T-helper 9 cell (primary cell): ENCODE measurements around the gene DCLRE1A.

Source experiments
- DNase-seq: peaks from one replicate; pipeline ENCODE4 v3.0.0-alpha.2; 2020
- total RNA-seq, 2 donors: gene quantifications; one replicate each; lab custom pipeline; 2026; lab: John Stamatoyannopoulos, UW

The DCLRE1A gene
- 3.9 to 22.2 reads per million in 2 donors for total RNA-seq

DNA sequence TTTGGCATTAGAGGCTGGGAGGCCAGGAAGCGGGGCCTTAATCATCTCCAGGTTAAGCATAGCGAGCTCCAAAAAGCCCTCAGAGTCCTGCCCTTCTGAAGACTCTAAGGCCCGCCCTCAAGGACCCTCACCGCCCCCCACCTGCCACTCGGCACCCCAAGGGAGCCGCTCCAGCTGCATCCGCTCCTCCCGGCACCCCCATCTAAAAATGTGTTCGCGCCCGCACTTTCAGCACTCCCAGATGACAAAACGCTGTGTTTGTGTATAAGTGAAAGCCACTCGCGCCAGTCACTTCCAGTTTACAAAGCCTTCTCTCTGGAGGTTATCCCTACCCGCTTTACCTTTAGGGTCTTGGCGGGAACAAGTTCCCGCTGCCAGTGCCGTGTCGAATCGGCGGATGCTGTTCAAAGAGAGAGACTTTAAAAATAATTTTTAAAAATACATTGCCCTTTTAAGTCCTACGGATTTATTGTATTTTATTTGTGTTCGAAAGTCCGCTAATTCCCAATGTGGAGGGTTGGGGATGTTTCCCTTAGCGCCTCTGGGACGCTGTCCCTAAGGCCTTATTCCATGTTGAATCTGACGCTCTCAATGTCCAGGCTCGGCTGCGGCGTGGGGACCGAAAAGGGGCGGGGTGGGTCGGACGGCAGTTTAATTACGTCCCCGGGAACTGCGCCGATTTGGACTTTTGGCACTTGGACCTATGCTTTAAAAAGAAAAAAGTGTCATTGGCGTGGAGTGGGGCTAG lies at the start of gene DCLRE1A, which contains the start of gene NHLRC2:
Gene DCLRE1A (minus strand): TSS at position 70 of the 748 bp plus-strand sequence. CDS start 900 bp downstream, outside the sequence.
Gene NHLRC2 (plus strand): TSS at position 649 of the 748 bp plus-strand sequence. CDS start 212 bp downstream, outside the sequence.
- peak; percentile 35 for DNase-seq

DNA sequence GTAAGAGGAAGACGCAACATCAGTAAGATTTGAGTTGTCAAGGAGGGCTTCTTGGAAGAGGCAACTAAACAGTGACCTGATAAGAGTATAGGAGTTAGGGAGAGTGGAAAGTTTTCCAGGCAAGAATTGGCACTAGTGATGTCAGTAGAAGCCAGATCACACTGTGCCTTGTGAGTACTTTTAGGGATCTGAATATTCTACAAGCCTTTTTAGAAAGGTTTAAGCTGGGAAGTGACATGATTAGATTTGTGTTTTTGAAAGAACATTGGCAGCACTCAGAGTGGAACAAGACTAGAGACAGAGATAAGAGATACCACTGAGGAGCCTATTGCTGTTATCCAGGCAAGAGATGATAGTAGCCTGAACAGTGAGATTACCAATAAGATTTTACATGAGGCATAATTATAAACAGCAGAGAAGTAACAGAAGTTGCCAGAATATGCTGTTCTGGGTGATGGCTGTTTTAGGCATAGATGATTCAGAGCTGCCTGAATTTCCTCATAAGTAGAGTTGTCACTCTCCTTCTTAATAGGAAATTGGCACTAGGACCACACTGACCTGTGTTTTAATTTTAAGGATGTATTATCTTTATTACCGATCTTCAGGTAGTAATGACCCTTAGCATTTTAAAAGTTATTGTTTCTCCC lies 46.2 kb upstream of the DCLRE1A start:
- DNase-seq, result no peak

DNA sequence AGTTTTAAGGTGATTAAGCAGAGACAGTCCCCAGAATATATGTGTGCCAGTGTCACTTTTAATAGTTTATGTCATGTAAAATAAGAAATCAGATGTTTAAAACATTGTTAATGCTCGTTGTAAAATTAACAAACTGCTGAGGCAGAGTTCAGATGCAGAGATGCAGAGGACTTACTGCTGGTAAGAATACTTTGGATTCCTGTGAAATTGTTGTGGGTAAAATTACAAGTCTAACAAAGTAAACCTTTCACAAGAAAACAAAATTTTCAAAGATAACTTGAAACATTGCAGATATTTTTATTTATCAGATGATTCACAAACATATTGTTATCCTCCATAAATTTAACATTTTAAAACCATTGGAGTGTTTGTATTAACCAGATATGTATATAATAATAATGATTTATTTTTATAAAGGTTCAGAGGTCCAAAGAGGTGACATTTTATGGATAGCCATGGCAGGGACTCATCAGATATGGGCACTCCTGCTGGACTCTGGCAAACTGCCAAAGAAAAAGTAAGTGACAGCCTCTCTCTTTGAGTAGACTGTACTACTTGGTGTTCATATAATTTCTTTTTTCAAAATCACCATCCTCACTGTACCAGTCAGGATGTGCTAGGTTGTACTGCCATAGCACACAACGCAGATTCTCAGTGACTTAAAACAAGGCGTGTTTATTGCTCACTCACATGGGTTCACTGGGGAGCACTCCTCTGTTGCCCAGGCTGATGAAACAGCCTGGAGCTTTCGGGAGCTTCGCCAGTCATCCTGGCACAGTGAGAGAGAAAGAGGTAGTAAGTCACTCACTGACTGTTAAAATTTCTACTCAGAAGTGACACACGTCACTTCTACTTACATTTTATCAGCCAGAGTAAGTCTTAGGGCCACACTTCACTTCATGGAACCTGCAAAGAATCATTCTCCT lies 44.1 kb upstream of the DCLRE1A start:
- no peak for DNase-seq

DNA sequence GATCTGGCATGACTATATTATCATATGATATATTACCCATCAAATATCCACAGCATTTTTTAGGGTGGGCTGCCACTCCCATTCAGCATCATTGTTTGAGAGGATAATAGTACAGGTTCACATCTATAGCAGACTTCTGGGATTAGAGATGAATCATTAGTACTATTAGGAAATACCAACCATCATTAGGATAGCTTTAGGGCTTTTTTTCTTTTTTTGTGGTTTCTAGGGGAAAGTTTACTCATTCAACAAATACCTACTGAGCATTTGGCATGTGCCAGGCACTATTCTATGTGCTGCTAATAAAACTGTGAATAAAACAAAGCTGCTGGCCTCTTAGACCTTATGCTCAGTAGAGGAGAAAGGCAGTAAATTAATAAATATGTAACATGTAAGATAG lies 41.1 kb upstream of the DCLRE1A start:
- DNase-seq, result no peak

DNA sequence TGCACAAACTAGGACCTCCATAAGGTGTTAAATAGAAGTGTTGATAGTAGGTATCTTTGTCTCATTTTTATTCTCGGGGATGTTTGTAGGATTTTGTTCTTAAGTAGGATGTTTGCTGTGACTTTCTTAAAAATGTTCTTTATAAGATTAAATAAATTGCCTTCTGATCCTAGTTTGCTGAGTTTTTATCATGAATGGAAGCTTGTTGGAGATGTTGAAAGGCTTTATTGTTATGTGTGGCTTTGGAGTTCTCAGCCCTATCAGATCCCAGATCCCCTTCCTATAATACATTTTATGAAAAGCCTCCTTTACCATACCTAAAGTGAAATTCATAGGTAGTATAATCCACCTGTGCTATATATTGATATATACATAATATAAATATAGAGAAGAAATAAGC lies 40.7 kb upstream of the DCLRE1A start:
- no peak for DNase-seq

DNA sequence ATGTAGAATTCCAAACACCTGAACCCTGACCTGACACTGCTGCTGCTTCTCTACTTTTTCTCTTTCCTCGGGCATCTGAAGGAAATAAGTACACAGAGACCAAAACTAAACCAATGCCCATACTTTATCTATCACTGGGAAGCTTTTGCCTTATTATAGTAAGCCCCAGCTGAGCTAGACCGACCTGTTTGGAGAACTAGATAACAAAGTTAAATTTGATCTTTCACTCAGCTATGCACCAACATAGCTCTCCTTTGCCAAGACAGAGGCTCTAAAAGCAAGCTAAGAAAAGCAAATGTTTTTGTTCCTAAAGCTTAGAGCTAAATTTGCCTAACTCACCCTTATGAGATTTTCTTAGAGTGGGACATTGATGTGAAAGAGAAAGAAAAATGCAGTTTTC lies 39.7 kb upstream of the DCLRE1A start:
- DNase-seq, result no peak

DNA sequence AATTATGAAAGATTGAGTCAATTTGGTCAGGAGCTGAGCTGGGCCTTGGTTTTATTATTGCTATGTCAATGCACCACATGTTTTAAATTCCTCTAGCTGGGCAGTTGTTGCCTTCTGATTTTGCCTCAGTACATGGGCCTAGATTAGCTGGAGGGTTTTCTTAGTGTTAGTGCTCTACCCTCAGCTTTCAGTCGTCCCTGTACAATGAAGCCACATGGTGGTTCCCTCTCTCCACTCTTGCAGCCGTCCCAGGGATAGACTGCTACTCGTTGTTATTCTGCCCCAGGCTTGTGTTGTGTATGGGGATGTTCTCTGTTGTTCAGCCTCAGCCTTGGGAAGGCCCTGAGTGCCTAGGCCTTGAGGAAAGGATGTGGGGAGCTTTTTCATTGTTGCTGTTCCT lies 37.6 kb upstream of the DCLRE1A start:
- DNase-seq, result no peak

DNA sequence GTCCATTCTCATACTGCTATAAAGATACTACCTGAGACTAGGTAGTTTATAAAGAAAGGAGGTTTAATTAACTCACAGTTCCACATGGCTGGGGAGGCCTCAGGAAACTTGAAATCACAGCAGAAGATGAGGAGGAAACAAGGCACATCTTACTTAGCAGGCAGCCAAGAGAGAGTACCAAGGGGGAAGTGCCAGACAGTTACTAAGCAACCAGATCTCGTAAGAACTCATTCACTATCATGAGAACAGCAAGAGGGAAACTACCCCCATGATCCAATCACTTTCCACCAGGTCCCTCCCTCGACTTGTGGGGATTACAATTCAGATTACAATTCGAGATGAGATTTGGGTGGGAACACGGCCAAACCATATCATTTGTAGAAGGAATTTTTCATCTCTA lies 36.9 kb upstream of the DCLRE1A start:
- DNase-seq, result no peak

DNA sequence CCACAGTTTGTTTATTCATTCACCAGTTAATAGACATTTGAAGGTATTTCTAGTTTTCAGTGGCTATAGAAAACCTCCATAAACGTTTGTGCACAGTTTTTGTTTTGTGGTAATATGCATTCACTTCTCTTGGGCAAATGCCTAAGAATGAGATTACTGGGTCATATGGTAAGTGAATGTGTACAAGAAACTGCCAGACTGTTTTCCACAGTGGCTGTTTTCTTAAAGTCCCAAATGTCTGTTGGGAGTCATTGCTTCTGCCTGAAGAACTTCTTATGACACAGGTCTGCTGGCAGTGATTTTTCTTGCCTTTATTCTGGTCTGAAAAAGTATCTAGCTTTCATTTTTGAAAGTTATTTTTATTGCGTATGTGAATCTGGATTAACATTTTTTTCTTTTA lies 36.0 kb upstream of the DCLRE1A start:
- no peak for DNase-seq

DNA sequence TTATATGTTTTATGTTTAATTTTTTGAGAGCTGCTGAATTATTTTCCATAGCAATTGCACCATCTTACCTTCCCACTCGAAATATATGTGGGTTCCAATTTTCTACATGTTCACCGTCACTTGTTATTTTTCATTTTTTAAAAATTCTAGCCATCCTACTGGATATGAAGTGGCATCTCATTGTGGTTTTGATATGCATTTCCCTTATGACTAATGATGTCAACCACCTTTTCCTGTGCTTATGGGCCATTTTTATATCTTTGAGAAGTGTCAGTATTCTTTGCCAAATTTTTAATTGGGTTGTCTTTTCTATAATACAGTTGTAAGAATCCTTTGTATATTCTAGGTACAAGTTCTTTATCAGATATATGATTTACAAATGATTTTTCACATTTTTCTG lies 28.4 kb upstream of the DCLRE1A start:
- DNase-seq, result no peak

DNA sequence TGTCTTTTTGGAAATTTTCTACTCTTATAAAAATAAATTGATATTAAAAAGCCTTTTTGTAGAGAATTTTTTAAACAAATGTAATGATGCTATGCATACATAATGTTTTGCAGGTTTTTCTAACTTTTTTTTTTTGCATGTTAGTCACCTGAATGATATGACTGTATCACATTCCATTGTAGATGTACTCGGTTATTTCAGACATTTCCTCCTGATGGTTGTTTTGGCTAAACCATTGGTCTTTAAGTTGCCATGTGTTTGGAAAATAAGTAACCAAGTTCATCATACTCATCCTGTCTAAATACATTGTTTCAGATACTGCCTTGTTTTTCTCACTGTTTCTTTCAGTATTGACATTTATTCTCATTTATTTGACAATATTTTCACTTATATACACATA lies 26.4 kb upstream of the DCLRE1A start:
- DNase-seq, result no peak

DNA sequence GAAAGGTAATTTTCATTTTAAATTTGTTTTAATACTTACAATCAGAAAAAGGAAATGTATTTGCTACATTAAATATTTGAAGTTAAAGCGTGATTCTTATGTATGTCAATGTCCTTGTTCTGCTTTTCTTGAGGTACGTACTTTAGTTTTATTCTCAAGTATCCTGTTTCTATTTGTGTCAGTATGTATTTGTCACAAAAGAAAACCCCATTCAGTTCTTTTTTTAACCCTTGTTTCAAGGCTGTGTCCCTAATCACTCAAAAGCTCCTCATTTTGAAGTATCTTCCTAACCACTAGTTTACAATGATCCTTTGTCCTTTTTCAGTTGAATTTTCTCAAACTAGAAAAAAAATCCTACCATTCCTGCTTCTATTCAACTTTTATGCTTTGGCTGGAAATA lies 25.8 kb upstream of the DCLRE1A start:
- DNase-seq, result no peak

DNA sequence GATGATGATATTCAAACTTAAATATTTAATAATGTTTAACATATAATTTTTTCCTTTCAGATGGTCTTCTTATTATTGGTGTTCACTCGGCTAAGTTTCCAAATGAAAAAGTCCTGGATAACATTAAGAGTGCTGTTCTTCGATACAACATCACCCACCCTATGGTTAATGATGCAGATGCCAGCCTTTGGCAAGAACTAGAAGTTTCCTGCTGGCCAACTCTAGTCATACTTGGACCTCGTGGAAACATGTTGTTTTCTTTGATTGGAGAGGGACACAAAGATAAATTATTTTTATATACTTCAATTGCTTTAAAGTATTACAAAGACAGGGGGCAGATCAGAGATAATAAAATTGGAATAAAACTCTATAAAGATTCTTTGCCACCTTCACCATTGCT lies 22.6 kb upstream of the DCLRE1A start:
- DNase-seq, result no peak

DNA sequence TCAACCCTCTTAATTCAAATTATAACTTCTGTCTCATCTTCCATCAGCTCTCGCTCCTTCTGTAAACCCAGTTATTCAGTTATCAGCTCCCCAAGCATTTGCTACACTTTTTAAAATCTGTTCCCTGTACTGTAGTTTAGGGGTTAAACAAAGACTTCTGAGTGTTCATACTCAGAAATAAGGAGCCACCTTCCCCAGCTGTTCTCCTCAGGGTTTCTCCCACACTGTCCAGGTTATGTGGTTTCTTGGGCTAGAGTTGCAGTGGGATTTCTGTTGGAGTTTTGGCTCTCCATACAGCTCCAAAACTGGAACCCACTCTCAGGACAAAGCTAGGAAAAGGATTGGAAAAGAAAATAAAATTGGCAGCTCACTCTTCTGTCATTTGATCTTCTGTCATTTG lies 21.3 kb upstream of the DCLRE1A start:
- DNase-seq, result no peak

DNA sequence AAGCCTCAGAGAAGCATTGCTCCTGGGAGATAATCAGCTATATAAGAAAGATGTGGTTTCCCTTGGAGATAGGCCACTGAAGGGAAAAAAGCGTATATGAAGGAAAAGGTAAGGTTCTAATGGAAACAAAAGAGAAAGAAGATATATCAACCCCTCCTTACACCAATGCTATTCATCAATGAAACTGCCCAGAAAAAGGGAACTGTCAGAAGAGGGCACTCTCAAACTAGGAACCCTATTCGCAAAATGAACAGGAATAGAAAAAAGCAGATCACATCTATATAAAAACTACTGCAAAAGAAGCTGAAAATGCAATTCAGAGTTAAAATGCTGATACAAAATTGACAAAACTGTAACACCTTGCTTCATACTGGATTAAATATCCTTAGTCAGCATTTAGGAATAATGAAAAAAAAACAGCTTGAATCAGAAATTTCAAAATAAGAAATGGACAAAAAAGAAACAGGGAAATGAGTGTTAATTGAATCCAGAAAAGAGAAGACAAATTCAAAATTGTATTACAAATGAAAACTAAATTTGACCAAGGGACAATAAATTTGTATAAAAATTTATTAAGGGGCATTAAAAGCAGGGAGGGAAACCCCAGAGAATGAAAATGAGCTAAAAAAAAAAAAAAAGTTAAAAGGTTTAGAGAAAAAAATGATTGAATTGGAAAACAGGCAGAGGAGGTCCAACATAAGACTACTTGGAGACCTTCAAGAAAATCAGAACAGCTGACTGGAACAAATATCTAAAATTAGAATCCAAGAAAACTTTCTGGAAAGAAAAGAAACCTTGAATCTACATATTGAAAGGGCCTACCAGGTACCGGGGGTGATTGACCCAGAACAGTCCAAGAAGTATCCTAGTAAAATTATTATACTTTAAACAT lies 18.5 kb upstream of the DCLRE1A start:
- DNase-seq, result no peak

DNA sequence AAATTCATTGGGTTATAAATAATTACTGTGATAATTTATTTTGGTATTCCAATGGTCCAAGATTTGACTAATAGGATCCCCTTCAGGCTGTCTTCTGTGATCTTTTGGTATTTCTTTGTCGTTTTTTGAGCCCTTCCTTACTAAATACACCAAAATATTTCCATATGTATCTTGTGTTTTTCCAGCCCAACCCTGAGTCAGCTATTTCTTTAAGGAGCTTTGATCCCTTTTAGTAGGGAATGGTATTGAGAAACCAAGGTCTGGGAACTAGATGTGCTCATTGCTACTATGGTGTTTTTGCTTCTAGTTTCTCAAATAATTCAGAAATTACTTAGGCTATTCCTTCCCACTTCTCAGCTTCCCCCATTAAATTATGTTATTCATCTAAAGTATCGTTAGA lies 15.9 kb upstream of the DCLRE1A start:
- DNase-seq, result no peak

DNA sequence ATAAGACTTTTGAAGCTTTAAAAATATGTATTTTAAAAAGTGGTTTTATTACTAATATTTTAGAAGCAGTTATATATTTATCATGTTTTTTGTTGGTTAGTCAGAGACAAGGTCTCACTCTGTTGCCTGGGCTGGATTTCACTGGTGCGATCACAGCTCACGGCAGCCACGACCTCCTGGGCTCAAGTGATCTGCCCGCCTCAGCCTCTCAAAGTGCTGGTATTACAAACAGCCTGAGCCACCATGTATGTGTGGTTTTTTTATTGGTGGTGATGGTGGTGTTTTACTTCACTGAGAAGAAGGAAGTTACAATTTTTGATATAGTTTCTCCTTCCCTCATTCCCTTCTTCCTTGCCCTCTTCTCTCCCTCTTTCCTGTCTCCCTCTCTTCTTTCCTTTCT lies 14.0 kb upstream of the DCLRE1A start:
- no peak for DNase-seq

DNA sequence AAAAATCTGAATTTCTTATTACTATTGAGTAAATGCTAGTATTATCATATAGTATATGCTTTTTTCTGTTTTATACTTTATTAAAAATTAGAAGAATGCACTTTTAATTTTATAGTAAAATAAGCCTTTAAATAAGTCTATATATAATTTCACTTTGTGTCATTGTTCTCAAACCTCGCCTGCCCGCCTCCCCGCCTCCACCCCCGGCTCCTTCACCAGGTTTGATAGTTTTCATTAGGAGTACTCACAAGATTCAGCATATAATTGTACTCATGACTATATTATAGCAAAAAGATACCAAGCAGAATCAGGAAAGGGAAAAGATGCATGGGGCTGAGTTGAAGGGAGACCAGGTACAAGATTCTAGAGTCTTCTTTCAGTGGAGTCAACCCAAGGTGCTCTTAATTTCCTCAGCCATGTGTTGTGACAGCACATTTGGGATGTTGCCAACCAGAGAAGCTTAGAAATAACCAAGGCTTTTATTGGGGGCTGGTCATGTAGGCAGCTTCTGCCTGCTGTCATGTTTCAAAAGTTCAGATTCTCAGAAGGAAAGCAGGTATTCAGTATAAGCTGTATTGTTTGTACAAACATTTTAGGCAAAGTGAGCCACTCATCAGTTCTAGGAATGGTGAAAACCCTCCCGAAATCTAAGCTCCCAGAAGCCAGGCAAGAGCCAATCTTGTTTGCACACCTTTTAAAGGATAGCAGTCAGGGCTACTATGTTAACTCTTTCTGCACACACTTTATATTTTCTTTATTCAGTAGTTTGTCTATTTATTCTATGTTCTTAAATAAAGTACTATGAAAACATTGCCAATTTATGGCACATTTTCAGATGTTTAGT lies 12.9 kb upstream of the DCLRE1A start:
- DNase-seq, result no peak

DNA sequence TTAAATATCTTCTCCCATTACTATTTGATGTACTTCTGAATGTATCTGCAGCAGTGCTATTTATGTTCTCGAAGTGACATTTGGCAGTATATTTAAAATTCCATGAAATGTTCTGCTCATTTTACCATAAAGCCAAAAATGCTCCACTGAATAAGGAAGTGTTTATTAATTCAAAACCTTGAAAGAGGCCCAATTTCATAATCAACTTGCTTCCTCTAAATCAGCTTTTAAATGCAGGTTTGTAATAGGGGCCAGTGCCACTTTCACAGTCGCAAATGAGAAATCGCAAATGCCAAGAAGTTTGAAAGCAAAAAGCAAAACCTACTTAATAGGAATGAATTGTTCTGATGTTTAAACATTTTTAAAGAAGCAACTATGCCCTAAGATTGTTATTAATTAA lies 12.0 kb upstream of the DCLRE1A start:
- no peak for DNase-seq

DNA sequence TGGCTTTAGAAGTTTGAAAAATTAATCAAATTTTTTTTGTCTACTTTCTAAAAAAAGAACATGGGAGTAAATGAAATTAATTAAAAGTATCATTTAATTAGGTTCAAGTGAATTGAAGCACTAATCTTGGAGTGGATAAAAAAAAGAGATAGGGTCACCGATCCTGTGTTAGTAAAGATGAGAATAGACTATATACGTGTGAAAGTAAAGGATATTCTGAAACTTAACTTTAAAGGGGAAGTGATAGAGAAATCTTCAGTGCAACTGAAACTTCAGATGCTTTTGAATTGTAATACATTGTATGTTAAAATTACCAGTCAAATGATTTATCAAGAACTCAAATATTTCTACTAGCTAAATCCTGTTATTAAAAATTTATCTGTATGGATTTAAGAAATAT lies 5.4 kb upstream of the DCLRE1A start:
- DNase-seq, result no peak

DNA sequence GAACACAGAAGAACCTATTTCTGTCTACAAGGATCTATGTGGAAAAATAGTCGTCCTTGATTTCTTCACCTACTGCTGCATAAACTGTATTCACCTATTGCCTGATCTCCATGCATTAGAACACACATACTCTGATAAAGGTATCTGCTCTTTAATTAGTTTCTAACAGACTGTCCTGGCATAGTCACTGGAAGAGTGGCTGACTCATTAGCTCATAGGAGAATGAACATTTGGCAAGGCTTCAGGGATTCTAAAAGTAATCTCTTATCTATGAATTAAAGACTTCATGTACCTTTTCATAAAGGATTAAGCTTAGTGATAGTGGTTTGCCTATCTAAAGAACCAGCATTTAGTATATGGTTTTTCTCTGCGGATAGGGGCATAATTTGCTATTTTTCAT lies 4.7 kb upstream of the DCLRE1A start:
- no peak for DNase-seq
